CD4-positive, CD25-positive, alpha-beta regulatory T cell (primary cell): ENCODE results near the gene RAB20. TPM values are rescaled to one million over a fixed set of nuclear protein-coding genes. Genes with fewer than 3 reads are reported as not detected.

ENCODE experiments used
- ATAC-seq, 2 donors: fragments of 150-1000 bp; cut with Tn5 transposase; one replicate each; pipeline ENCODE4 v1.10.0; 2021; ENCODE audit warnings: low read depth in 2 of 2, moderate number of reproducible peaks in 2 of 2, moderate library complexity in 1 of 2
- DNase-seq, 3 donors: peaks; one replicate each; pipeline versions ENCODE4 v3.0.0 to v3.0.0-alpha.2; 2012 to 2022; ENCODE audit warnings: mixed read lengths in 1 of 3
- H3K27ac ChIP-seq: one replicate; pipeline ENCODE4 v1.7.0; 2013; ENCODE audit warnings: mild to moderate bottlenecking, low read length; ENCODE audit not compliant: insufficient read depth, poor library complexity, severe bottlenecking
- H3K27me3 ChIP-seq: one replicate; pipeline ENCODE4 v1.7.0; 2013; ENCODE audit warnings: low read length; ENCODE audit not compliant: control insufficient read depth, insufficient read depth
- H3K36me3 ChIP-seq: one replicate; pipeline ENCODE4 v1.7.0; 2013; ENCODE audit warnings: mild to moderate bottlenecking, low read length, moderate library complexity; ENCODE audit not compliant: control insufficient read depth, insufficient read depth
- H3K4me1 ChIP-seq: 2 replicates; pipeline ENCODE4 v1.7.0; 2013; ENCODE audit warnings: mild to moderate bottlenecking, low read length; ENCODE audit not compliant: insufficient read depth, control insufficient read depth, poor library complexity, severe bottlenecking
- H3K4me3 ChIP-seq: one replicate; pipeline ENCODE4 v1.7.0; 2013; ENCODE audit warnings: low read depth, mild to moderate bottlenecking, low read length, moderate library complexity
- H3K9me3 ChIP-seq, 2 experiments: 1 replicate in 1 of 2; 2 replicates in 1 of 2; pipeline ENCODE4 v1.7.0; 2013; ENCODE audit warnings: low read length in 2 of 2, mild to moderate bottlenecking in 1 of 2, moderate library complexity in 1 of 2; ENCODE audit not compliant: control insufficient read depth in 2 of 2
- H3K27ac Mint-ChIP-seq, 3 donors: one replicate each; pipeline ENCODE4 v1.8.0; 2020 to 2022; ENCODE audit warnings: mild to moderate bottlenecking in 3 of 3, mixed read lengths in 3 of 3, moderate library complexity in 2 of 3
- H3K27me3 Mint-ChIP-seq: one replicate; pipeline ENCODE4 v1.8.0; 2022; ENCODE audit warnings: mild to moderate bottlenecking, mixed read lengths
- H3K36me3 Mint-ChIP-seq: one replicate; pipeline ENCODE4 v1.8.0; 2020; ENCODE audit warnings: mixed read lengths
- H3K4me1 Mint-ChIP-seq, 4 donors: one replicate each; pipeline ENCODE4 v1.8.0; 2020 to 2022; ENCODE audit warnings: mixed read lengths in 4 of 4, mild to moderate bottlenecking in 1 of 4
- H3K4me3 Mint-ChIP-seq, 4 donors: one replicate each; pipeline ENCODE4 v1.8.0; 2020 to 2022; ENCODE audit warnings: mild to moderate bottlenecking in 4 of 4, mixed read lengths in 4 of 4, moderate library complexity in 3 of 4
- H3K9me3 Mint-ChIP-seq, 7 donors: one replicate each; pipeline ENCODE4 v1.8.0; 2020 to 2022; ENCODE audit warnings: mixed read lengths in 7 of 7, mild to moderate bottlenecking in 3 of 7, moderate library complexity in 2 of 7
- polyA plus RNA-seq, 4 donors: library from polyadenylated mRNA; unstranded; fragments of 300-500 nt; fragmentation: Illumina TruSeq; gene quantifications; one replicate each; pipeline ENCODE4 v1.2.3, GENCODE V29; 2021
- total RNA-seq: library from RNA; stranded (reverse); gene quantifications from one replicate; pipeline ENCODE4 v1.2.3, GENCODE V29; 2022

The RAB20 gene
- total and polyA plus RNA-seq, 5 donors from 2014 or later, result 1.2 to 4.7 (median 2.4) TPM; not detected in 1

- Mint-ChIP-seq H3K9me3 (no peaks in the 10 kb centered on the region), H3K4me3 (no peak overlapping the region), H3K27me3 (peaks cover 11% of the 10 kb centered on the region), H3K4me1 (no peaks in the 10 kb centered on the region), H3K27ac (no peak overlapping the region), H3K36me3 (no peaks in the 10 kb centered on the region)
- H3K36me3 ChIP-seq, result no peaks in the 10 kb centered on the region
- H3K4me3 ChIP-seq, result no peak overlapping the region
- H3K4me1 ChIP-seq, result no peaks in the 10 kb centered on the region
- H3K9me3 ChIP-seq, result no peaks in the 10 kb centered on the region
- H3K27me3 ChIP-seq, result no peaks in the 10 kb centered on the region
- ATAC-seq, result no peak
- DNase-seq, result no peak
- no peak overlapping the region for H3K27ac ChIP-seq
These were observed 81.4 kb downstream of the RAB20 start for GRCh38 chr13:110480161-110480560.

- DNase-seq (no peak), ATAC-seq (no peak)
- no peaks in the 10 kb centered on the region for H3K27me3 ChIP-seq
- no peaks in the 10 kb centered on the region for H3K36me3 Mint-ChIP-seq
- H3K27ac ChIP-seq, result no peak overlapping the region
- H3K36me3 ChIP-seq, result no peaks in the 10 kb centered on the region
- no peak overlapping the region for H3K27ac Mint-ChIP-seq
- H3K4me3 ChIP-seq, result no peak overlapping the region
- H3K4me3 Mint-ChIP-seq, result no peak overlapping the region
- no peaks in the 10 kb centered on the region for H3K4me1 Mint-ChIP-seq
- no peaks in the 10 kb centered on the region for H3K4me1 ChIP-seq
- H3K9me3 ChIP-seq, result no peaks in the 10 kb centered on the region
- no peaks in the 10 kb centered on the region for H3K9me3 Mint-ChIP-seq
- H3K27me3 Mint-ChIP-seq, result peaks cover 11% of the 10 kb centered on the region
These were observed 81.9 kb downstream of the RAB20 start for GRCh38 chr13:110479648-110480047.

- H3K36me3 ChIP-seq, result no peaks in the 10 kb centered on the region
- no peaks in the 10 kb centered on the region for H3K36me3 Mint-ChIP-seq
- H3K27ac ChIP-seq, result no peak overlapping the region
- peaks cover 11% of the 10 kb centered on the region for H3K27me3 Mint-ChIP-seq
- no peaks in the 10 kb centered on the region for H3K9me3 Mint-ChIP-seq
- H3K9me3 ChIP-seq, result no peaks in the 10 kb centered on the region
- H3K4me1 Mint-ChIP-seq, result no peaks in the 10 kb centered on the region
- H3K4me3 Mint-ChIP-seq, result no peak overlapping the region
- H3K4me3 ChIP-seq, result no peak overlapping the region
- no peaks in the 10 kb centered on the region for H3K27me3 ChIP-seq
- ATAC-seq (no peak), DNase-seq (no peak)
- peak overlapping the region in 1 of 3 donors; percentile 71 for H3K27ac Mint-ChIP-seq
- no peaks in the 10 kb centered on the region for H3K4me1 ChIP-seq
These were observed 82.3 kb downstream of the RAB20 start for GRCh38 chr13:110479215-110479545.

- ATAC-seq, result no peak
- Mint-ChIP-seq H3K4me3 (no peak overlapping the region), H3K27ac (peak overlapping the region in 1 of 3 donors; percentile 71), H3K4me1 (no peaks in the 10 kb centered on the region), H3K27me3 (peaks cover 11% of the 10 kb centered on the region), H3K9me3 (no peaks in the 10 kb centered on the region), H3K36me3 (no peaks in the 10 kb centered on the region)
- Histone ChIP-seq H3K4me3 (no peak overlapping the region), H3K27ac (no peak overlapping the region), H3K36me3 (no peaks in the 10 kb centered on the region), H3K4me1 (no peaks in the 10 kb centered on the region), H3K27me3 (no peaks in the 10 kb centered on the region), H3K9me3 (no peaks in the 10 kb centered on the region)
- DNase-seq, result no peak
These were observed 82.9 kb downstream of the RAB20 start for GRCh38 chr13:110478405-110479214.

- no peak overlapping the region for H3K27ac ChIP-seq
- Mint-ChIP-seq H3K4me1 (no peaks in the 10 kb centered on the region), H3K9me3 (no peaks in the 10 kb centered on the region), H3K36me3 (no peaks in the 10 kb centered on the region), H3K4me3 (no peak overlapping the region), H3K27me3 (peaks cover 11% of the 10 kb centered on the region), H3K27ac (no peak overlapping the region)
- DNase-seq (no peak), ATAC-seq (no peak)
- no peaks in the 10 kb centered on the region for H3K9me3 ChIP-seq
- H3K4me1 ChIP-seq, result no peaks in the 10 kb centered on the region
- no peak overlapping the region for H3K4me3 ChIP-seq
- H3K27me3 ChIP-seq, result no peaks in the 10 kb centered on the region
- H3K36me3 ChIP-seq, result no peaks in the 10 kb centered on the region
These were observed 83.7 kb downstream of the RAB20 start for GRCh38 chr13:110477706-110478245.

- Mint-ChIP-seq H3K4me1 (no peaks in the 10 kb centered on the region), H3K4me3 (no peak overlapping the region), H3K9me3 (no peaks in the 10 kb centered on the region), H3K27me3 (peaks cover 11% of the 10 kb centered on the region), H3K27ac (no peak overlapping the region), H3K36me3 (no peaks in the 10 kb centered on the region)
- Histone ChIP-seq H3K4me1 (no peaks in the 10 kb centered on the region), H3K27ac (no peak overlapping the region), H3K27me3 (no peaks in the 10 kb centered on the region), H3K9me3 (no peaks in the 10 kb centered on the region), H3K36me3 (no peaks in the 10 kb centered on the region), H3K4me3 (no peak overlapping the region)
- DNase-seq (no peak), ATAC-seq (no peak)
These were observed 85.3 kb downstream of the RAB20 start for GRCh38 chr13:110476220-110476617.

GRCh38 chr13:110475550-110476219 is 85.8 kb downstream of the RAB20 start:
- H3K27ac ChIP-seq, result no peak overlapping the region
- DNase-seq (no peak), ATAC-seq (no peak)
- no peaks in the 10 kb centered on the region for H3K36me3 ChIP-seq
- Mint-ChIP-seq H3K9me3 (no peaks in the 10 kb centered on the region), H3K4me1 (no peaks in the 10 kb centered on the region), H3K27ac (no peak overlapping the region), H3K4me3 (no peak overlapping the region), H3K27me3 (peaks cover 14% of the 10 kb centered on the region), H3K36me3 (no peaks in the 10 kb centered on the region)
- no peaks in the 10 kb centered on the region for H3K27me3 ChIP-seq
- H3K4me3 ChIP-seq, result no peak overlapping the region
- no peaks in the 10 kb centered on the region for H3K4me1 ChIP-seq
- H3K9me3 ChIP-seq, result no peaks in the 10 kb centered on the region
